HEK293 (cell line): ENCODE measurements around the gene HYDIN.

Source experiments
- CTCF ChIA-PET: fragments of 350-600 bp; formaldehyde crosslinking; extraction: SDS; loops from one replicate; lab custom pipeline; 2021; ENCODE audit warnings: antibody characterized with exemption; lab: Yijun Ruan, JAX
- POLR2A ChIA-PET: fragments of 300-600 bp; formaldehyde crosslinking; extraction: SDS; loops from one replicate; lab custom pipeline; 2020; ENCODE audit warnings: antibody characterized with exemption, inconsistent platforms; lab: Yijun Ruan, JAX
- H3K27ac ChIP-seq: fragments of 200-500 bp; sonication (Bioruptor generic); 2 replicates; pipeline ENCODE4 v1.5.1; 2014; ENCODE audit warnings: low read depth, low read length, control low read depth, inconsistent platforms; ENCODE audit errors: extremely low read depth
- H3K36me3 ChIP-seq, 2 experiments: fragments of 200-500 bp in 1 of 2; sonication (Bioruptor generic) in 1 of 2; 1 replicate in 1 of 2; 2 replicates in 1 of 2; pipeline ENCODE4 v1.5.1; 2014 to 2017; ENCODE audit warnings: inconsistent platforms in 2 of 2, low read length in 2 of 2; ENCODE audit not compliant: control insufficient read depth in 2 of 2, insufficient read depth in 1 of 2
- H3K4me1 ChIP-seq: fragments of 200-500 bp; sonication (Bioruptor generic); 2 replicates; pipeline ENCODE4 v1.5.1; 2014; ENCODE audit warnings: mild to moderate bottlenecking, low read length, inconsistent platforms; ENCODE audit not compliant: control insufficient read depth, insufficient read depth
- H3K4me3 ChIP-seq: 2 replicates; pipeline ENCODE4 v1.5.1; 2011; ENCODE audit warnings: low read depth, mild to moderate bottlenecking, control low read depth, low read length, moderate library complexity
- H3K9me3 ChIP-seq: fragments of 200-500 bp; sonication (Bioruptor generic); 2 replicates; pipeline ENCODE4 v1.5.1; 2014; ENCODE audit warnings: low read depth, low read length, inconsistent platforms; ENCODE audit not compliant: control insufficient read depth, insufficient read depth
- REST ChIP-seq: fragments of 450-650 bp; formaldehyde crosslinking; IDR thresholded peaks from 2 replicates; pipeline ENCODE4 v1.5.1; 2016; ENCODE audit warnings: missing biosample characterization, missing genetic modification characterization
- ZNF114 ChIP-seq: fragments of 450-650 bp; formaldehyde crosslinking; IDR thresholded peaks from 2 replicates; pipeline ENCODE4 v1.5.0; 2017; ENCODE audit warnings: missing biosample characterization, missing genetic modification characterization
- ZNF211 ChIP-seq: fragments of 450-650 bp; formaldehyde crosslinking; IDR thresholded peaks from 2 replicates; pipeline ENCODE4 v1.5.1; 2016; ENCODE audit warnings: low read depth, missing biosample characterization, missing genetic modification characterization
- ZNF223 ChIP-seq: fragments of 450-650 bp; formaldehyde crosslinking; IDR thresholded peaks from 2 replicates; pipeline ENCODE4 v1.5.1; 2016; ENCODE audit warnings: missing biosample characterization, missing genetic modification characterization
- ZNF280D ChIP-seq: fragments of 450-650 bp; formaldehyde crosslinking; IDR thresholded peaks from 2 replicates; pipeline ENCODE4 v1.5.1; 2016; ENCODE audit warnings: missing biosample characterization, missing genetic modification characterization
- ZNF311 ChIP-seq: fragments of 450-650 bp; formaldehyde crosslinking; IDR thresholded peaks from 2 replicates; pipeline ENCODE4 v1.5.1; 2017; ENCODE audit warnings: missing biosample characterization, missing genetic modification characterization, borderline replicate concordance
- ZNF48 ChIP-seq: fragments of 450-650 bp; formaldehyde crosslinking; IDR thresholded peaks from 2 replicates; pipeline ENCODE4 v1.5.1; 2016; ENCODE audit warnings: missing biosample characterization, missing genetic modification characterization
- ZNF521 ChIP-seq: fragments of 450-650 bp; formaldehyde crosslinking; IDR thresholded peaks from 2 replicates; pipeline ENCODE4 v1.5.1; 2017; ENCODE audit warnings: missing biosample characterization, mild to moderate bottlenecking, missing genetic modification characterization
- ZNF560 ChIP-seq: fragments of 450-650 bp; formaldehyde crosslinking; IDR thresholded peaks from 2 replicates; pipeline ENCODE4 v1.5.1; 2017; ENCODE audit warnings: missing biosample characterization, missing genetic modification characterization, borderline replicate concordance
- ZNF600 ChIP-seq: fragments of 450-650 bp; formaldehyde crosslinking; IDR thresholded peaks from 2 replicates; pipeline ENCODE4 v1.5.1; 2016; ENCODE audit warnings: missing biosample characterization, missing genetic modification characterization
- TF ChIP-seq, protein P1 (sequence below): fragments of 450-650 bp; formaldehyde crosslinking; IDR thresholded peaks from 2 replicates; pipeline ENCODE4 v1.5.1; 2016; ENCODE audit warnings: missing biosample characterization, missing genetic modification characterization
- TF ChIP-seq, protein P2 (sequence below): sonication (generic); formaldehyde crosslinking; IDR thresholded peaks from 2 replicates; pipeline ENCODE4 v1.8.1; 2022; ENCODE audit warnings: mild to moderate bottlenecking, moderate library complexity, missing genetic modification reagents
- TF ChIP-seq, protein P3 (sequence below): fragments of 450-650 bp; formaldehyde crosslinking; IDR thresholded peaks from 2 replicates; pipeline ENCODE4 v1.5.1; 2016; ENCODE audit warnings: missing biosample characterization, missing genetic modification characterization
- TF ChIP-seq, protein P4 (sequence below): fragments of 450-650 bp; formaldehyde crosslinking; IDR thresholded peaks from 2 replicates; pipeline ENCODE4 v1.5.1; 2016; ENCODE audit warnings: missing biosample characterization, missing genetic modification characterization

The HYDIN gene

GRCh38 chr16:70800781-70801480 lies 429.6 kb downstream of the HYDIN start, which contains the start of gene VAC14 (continued):
- no peak for TF ChIP-seq ZNF223 (tag by site-specific recombination)
- TF ChIP-seq ZNF600 (tag by site-specific recombination), result no peak
- TF ChIP-seq ZNF560, result no peak
- no peak for TF ChIP-seq REST
- no peak for TF ChIP-seq ZNF311 (tag by site-specific recombination)
- TF ChIP-seq, all 188 proteins: peak for 34

DNA sequence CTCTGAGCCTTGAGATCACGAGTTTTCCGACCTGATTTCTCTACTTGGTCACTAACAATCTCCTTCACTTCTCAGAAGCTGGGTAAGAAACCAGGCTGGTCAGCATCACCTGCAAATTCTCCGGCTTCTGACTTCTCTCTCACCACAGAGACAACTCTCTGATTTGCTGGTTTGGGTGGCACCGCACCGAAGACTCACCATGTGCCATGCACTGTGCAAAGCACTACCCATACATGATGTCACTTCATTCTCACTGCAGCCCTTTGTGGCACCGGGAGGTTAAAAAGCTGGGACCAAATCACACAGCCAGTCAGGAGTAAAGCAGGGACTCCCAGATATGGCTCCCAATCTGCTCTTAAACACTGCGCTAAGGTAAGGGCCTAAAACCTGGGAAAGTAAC lies 430.2 kb downstream of the HYDIN start:
- TF ChIP-seq, protein P1, sequence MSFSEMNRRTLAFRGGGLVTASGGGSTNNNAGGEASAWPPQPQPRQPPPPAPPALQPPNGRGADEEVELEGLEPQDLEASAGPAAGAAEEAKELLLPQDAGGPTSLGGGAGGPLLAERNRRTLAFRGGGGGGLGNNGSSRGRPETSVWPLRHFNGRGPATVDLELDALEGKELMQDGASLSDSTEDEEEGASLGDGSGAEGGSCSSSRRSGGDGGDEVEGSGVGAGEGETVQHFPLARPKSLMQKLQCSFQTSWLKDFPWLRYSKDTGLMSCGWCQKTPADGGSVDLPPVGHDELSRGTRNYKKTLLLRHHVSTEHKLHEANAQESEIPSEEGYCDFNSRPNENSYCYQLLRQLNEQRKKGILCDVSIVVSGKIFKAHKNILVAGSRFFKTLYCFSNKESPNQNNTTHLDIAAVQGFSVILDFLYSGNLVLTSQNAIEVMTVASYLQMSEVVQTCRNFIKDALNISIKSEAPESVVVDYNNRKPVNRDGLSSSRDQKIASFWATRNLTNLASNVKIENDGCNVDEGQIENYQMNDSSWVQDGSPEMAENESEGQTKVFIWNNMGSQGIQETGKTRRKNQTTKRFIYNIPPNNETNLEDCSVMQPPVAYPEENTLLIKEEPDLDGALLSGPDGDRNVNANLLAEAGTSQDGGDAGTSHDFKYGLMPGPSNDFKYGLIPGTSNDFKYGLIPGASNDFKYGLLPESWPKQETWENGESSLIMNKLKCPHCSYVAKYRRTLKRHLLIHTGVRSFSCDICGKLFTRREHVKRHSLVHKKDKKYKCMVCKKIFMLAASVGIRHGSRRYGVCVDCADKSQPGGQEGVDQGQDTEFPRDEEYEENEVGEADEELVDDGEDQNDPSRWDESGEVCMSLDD (tag by site-specific recombination), result no peak
- TF ChIP-seq ZNF211 (tag by site-specific recombination), result no peak
- TF ChIP-seq, protein P2, sequence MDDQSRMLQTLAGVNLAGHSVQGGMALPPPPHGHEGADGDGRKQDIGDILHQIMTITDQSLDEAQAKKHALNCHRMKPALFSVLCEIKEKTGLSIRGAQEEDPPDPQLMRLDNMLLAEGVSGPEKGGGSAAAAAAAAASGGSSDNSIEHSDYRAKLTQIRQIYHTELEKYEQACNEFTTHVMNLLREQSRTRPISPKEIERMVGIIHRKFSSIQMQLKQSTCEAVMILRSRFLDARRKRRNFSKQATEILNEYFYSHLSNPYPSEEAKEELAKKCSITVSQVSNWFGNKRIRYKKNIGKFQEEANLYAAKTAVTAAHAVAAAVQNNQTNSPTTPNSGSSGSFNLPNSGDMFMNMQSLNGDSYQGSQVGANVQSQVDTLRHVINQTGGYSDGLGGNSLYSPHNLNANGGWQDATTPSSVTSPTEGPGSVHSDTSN, result no peak
- peaks cover 0 to 13% of the 10 kb centered on the region in 2 experiments; a peak in 1 of 3 replicates for H3K36me3 ChIP-seq
- H3K27ac ChIP-seq, result no peak overlapping the region
- no peaks in the 10 kb centered on the region for H3K4me1 ChIP-seq
- CTCF ChIA-PET, result no interaction called here
- no peaks in the 10 kb centered on the region for H3K9me3 ChIP-seq
- POLR2A ChIA-PET, result no interaction called here
- H3K4me3 ChIP-seq, result peak overlapping the region; percentile 71

GRCh38 chr16:70796301-70796700 lies 434.2 kb downstream of the HYDIN start:
- Histone ChIP-seq H3K4me3 (no peak overlapping the region), H3K9me3 (no peaks in the 10 kb centered on the region), H3K27ac (no peak overlapping the region), H3K4me1 (no peaks in the 10 kb centered on the region), H3K36me3 (peaks cover 0 to 13% of the 10 kb centered on the region in 2 experiments; a peak in 1 of 3 replicates)
- POLR2A ChIA-PET, result no interaction called here
- CTCF ChIA-PET, result no interaction called here
- TF ChIP-seq ZNF280D (tag by site-specific recombination) (no peak), ZNF521 (no peak), ZNF114 (tag by site-specific recombination) (no peak), ZNF48 (no peak)
- TF ChIP-seq, protein P3, sequence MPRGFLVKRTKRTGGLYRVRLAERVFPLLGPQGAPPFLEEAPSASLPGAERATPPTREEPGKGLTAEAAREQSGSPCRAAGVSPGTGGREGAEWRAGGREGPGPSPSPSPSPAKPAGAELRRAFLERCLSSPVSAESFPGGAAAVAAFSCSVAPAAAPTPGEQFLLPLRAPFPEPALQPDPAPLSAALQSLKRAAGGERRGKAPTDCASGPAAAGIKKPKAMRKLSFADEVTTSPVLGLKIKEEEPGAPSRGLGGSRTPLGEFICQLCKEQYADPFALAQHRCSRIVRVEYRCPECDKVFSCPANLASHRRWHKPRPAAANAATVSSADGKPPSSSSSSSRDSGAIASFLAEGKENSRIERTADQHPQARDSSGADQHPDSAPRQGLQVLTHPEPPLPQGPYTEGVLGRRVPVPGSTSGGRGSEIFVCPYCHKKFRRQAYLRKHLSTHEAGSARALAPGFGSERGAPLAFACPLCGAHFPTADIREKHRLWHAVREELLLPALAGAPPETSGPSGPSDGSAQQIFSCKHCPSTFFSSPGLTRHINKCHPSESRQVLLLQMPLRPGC (tag by site-specific recombination), result no peak
- TF ChIP-seq, protein P4, sequence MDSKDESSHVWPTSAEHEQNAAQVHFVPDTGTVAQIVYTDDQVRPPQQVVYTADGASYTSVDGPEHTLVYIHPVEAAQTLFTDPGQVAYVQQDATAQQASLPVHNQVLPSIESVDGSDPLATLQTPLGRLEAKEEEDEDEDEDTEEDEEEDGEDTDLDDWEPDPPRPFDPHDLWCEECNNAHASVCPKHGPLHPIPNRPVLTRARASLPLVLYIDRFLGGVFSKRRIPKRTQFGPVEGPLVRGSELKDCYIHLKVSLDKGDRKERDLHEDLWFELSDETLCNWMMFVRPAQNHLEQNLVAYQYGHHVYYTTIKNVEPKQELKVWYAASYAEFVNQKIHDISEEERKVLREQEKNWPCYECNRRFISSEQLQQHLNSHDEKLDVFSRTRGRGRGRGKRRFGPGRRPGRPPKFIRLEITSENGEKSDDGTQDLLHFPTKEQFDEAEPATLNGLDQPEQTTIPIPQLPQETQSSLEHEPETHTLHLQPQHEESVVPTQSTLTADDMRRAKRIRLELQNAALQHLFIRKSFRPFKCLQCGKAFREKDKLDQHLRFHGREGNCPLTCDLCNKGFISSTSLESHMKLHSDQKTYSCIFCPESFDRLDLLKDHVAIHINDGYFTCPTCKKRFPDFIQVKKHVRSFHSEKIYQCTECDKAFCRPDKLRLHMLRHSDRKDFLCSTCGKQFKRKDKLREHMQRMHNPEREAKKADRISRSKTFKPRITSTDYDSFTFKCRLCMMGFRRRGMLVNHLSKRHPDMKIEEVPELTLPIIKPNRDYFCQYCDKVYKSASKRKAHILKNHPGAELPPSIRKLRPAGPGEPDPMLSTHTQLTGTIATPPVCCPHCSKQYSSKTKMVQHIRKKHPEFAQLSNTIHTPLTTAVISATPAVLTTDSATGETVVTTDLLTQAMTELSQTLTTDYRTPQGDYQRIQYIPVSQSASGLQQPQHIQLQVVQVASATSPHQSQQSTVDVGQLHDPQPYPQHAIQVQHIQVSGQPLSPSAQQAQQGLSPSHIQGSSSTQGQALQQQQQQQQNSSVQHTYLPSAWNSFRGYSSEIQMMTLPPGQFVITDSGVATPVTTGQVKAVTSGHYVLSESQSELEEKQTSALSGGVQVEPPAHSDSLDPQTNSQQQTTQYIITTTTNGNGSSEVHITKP (tag by site-specific recombination), result no peak
